Esophagus squamous epithelium (tissue), 4 donors: ENCODE data around the gene SGCD.

ENCODE experiments used
- CTCF ChIP-seq, 6 experiments: fragments of 450-650 bp in 4 of 6; fragments of 200-600 bp in 2 of 6; sonication (generic) in 2 of 6; IDR thresholded peaks; one replicate each; pipeline ENCODE4 v1.5.1; 2016 to 2019; ENCODE audit warnings: antibody characterized with exemption in 6 of 6, mild to moderate bottlenecking in 4 of 6, moderate library complexity in 4 of 6
- POLR2A ChIP-seq, 4 donors: fragments of 450-650 bp; IDR thresholded peaks; one replicate each; pipeline ENCODE4 v1.6.1; 2017; ENCODE audit warnings: antibody characterized with exemption in 4 of 4, mild to moderate bottlenecking in 4 of 4, moderate library complexity in 3 of 4

- TF ChIP-seq CTCF (IDR thresholded peaks at IDR 0.05) = no peak
- TF ChIP-seq POLR2A (IDR thresholded peaks at IDR 0.05) = no peak
Observed at GRCh38 chr5:156615901-156616300, 288.9 kb downstream of the SGCD start.
